Calu3 (cell line): ENCODE measurements around the gene SIX4. TPM values are rescaled to one million over a fixed set of nuclear protein-coding genes. Genes with fewer than 3 reads are reported as not detected.

ENCODE experiments used
- BruUV-seq: library from RNA; stranded (reverse); fragments of 400-500 nt; replicated peaks from 2 replicates; lab custom pipeline; 2021; lab: Mats Ljungman, UMichigan
- CTCF ChIA-PET: fragments of 300-600 bp; sonication (Branson Sonifier 250); formaldehyde crosslinking; loops from one replicate; lab custom pipeline; 2022; ENCODE audit warnings: antibody characterized with exemption; lab: Charles Lee
- DNase-seq: peaks from one replicate; pipeline ENCODE4 v3.0.0; 2022
- H3K27ac Mint-ChIP-seq: one replicate; pipeline ENCODE4 v1.8.0; 2022; ENCODE audit warnings: mixed read lengths; ENCODE audit not compliant: unreplicated experiment
- H3K27me3 Mint-ChIP-seq: one replicate; pipeline ENCODE4 v1.8.0; 2022; ENCODE audit warnings: mixed read lengths; ENCODE audit not compliant: unreplicated experiment
- H3K36me3 Mint-ChIP-seq: one replicate; pipeline ENCODE4 v1.8.0; 2022; ENCODE audit warnings: mild to moderate bottlenecking, moderate library complexity, mixed read lengths; ENCODE audit not compliant: insufficient read depth, unreplicated experiment
- H3K4me1 Mint-ChIP-seq: one replicate; pipeline ENCODE4 v1.8.0; 2022; ENCODE audit warnings: mild to moderate bottlenecking, low read depth, mixed read lengths; ENCODE audit not compliant: unreplicated experiment
- H3K4me3 Mint-ChIP-seq: one replicate; pipeline ENCODE4 v1.8.0; 2022; ENCODE audit warnings: mild to moderate bottlenecking, low read depth, moderate library complexity, mixed read lengths; ENCODE audit not compliant: unreplicated experiment
- H3K9me3 Mint-ChIP-seq: one replicate; pipeline ENCODE4 v1.8.0; 2022; ENCODE audit warnings: low read depth, mixed read lengths; ENCODE audit not compliant: unreplicated experiment
- CTCF ChIP-seq: fragments of 200-600 bp; IDR thresholded peaks from one replicate; pipeline ENCODE4 v1.8.0; 2022; ENCODE audit warnings: antibody characterized with exemption; ENCODE audit not compliant: unreplicated experiment
- intact Hi-C: fragments of 100-400 bp; cut with micrococcal nuclease; formaldehyde crosslinking; loops from one replicate; pipeline ENCODE4 v1.10.0; 2022; ENCODE audit not compliant: unreplicated experiment
- total RNA-seq: library from RNA; stranded (reverse); gene quantifications from 2 replicates; pipeline ENCODE4 v1.2.3, GENCODE V29; 2022

SIX4 gene
- total RNA-seq, 1 experiment from 2014 or later = 20.9 TPM

- no peak for DNase-seq
- CTCF ChIA-PET = interaction anchor here (0.6 to 0.8 kb wide), 3 partner anchors 42 to 149 kb away, joined by 3 to 4 read pairs (median 4); no protein-coding TSS in a partner anchor
- peaks cover 11% of the 10 kb centered on the region for H3K4me1 Mint-ChIP-seq
- peak overlapping the region; percentile 36 for H3K27ac Mint-ChIP-seq
- H3K27me3 Mint-ChIP-seq = no peaks in the 10 kb centered on the region
- H3K9me3 Mint-ChIP-seq = no peaks in the 10 kb centered on the region
- H3K4me3 Mint-ChIP-seq = peak overlapping the region; percentile 92
- TF ChIP-seq CTCF = no peak
- peaks cover 40% of the 10 kb centered on the region for H3K36me3 Mint-ChIP-seq
- no TSS peak for BruUV-seq
- intact Hi-C loops = loop anchor here (5.0 kb wide), 6 partner anchors 41 to 531 kb away; no protein-coding TSS in a partner anchor
Measured at GRCh38 chr14:60720962-60721325, 3.2 kb downstream of the SIX4 start.

GRCh38 chr14:60720391-60720790, 3.8 kb downstream of the SIX4 start:
- no peak for TF ChIP-seq CTCF
- intact Hi-C loops = loop anchor here (5.0 kb wide), 6 partner anchors 42 to 532 kb away; no protein-coding TSS in a partner anchor
- Mint-ChIP-seq H3K27ac (no peak overlapping the region), H3K4me1 (peaks cover 11% of the 10 kb centered on the region), H3K4me3 (peak overlapping the region; percentile 92), H3K9me3 (no peaks in the 10 kb centered on the region), H3K36me3 (peaks cover 40% of the 10 kb centered on the region), H3K27me3 (no peaks in the 10 kb centered on the region)
- CTCF ChIA-PET = no interaction called here
- no TSS peak for BruUV-seq
- no peak for DNase-seq

- Mint-ChIP-seq H3K27me3 (no peaks in the 10 kb centered on the region), H3K4me3 (no peak overlapping the region), H3K36me3 (peaks cover 4% of the 10 kb centered on the region), H3K27ac (no peak overlapping the region), H3K4me1 (no peaks in the 10 kb centered on the region), H3K9me3 (no peaks in the 10 kb centered on the region)
- BruUV-seq = no TSS peak
- no peak for DNase-seq
- intact Hi-C loops = no loop called here
- TF ChIP-seq CTCF = no peak
- CTCF ChIA-PET = no interaction called here
Measured at GRCh38 chr14:60713513-60713912, 10.6 kb downstream of the SIX4 start.

GRCh38 chr14:60710494-60710893, 13.7 kb downstream of the SIX4 start:
- no peak overlapping the region for H3K27ac Mint-ChIP-seq
- H3K9me3 Mint-ChIP-seq = no peaks in the 10 kb centered on the region
- H3K27me3 Mint-ChIP-seq = no peaks in the 10 kb centered on the region
- no peaks in the 10 kb centered on the region for H3K36me3 Mint-ChIP-seq
- intact Hi-C loops = no loop called here
- no peak overlapping the region for H3K4me3 Mint-ChIP-seq
- DNase-seq = no peak
- no TSS peak for BruUV-seq
- TF ChIP-seq CTCF = no peak
- CTCF ChIA-PET = no interaction called here
- H3K4me1 Mint-ChIP-seq = no peaks in the 10 kb centered on the region
